GM10266 (cell line): Measurements from ENCODE around the gene TRUB1.

Experiments
- DNase-seq: peaks from one replicate; pipeline ENCODE4 v3.0.0; 2012; ENCODE audit errors: extremely low spot score
- TF ChIP-seq, protein P1 (sequence below): IDR thresholded peaks from 2 replicates; pipeline ENCODE4 v1.5.1; 2012; ENCODE audit warnings: mild to moderate bottlenecking, low read depth; ENCODE audit not compliant: control insufficient read depth, insufficient read depth; ENCODE audit errors: missing control alignments

TRUB1 gene

DNA sequence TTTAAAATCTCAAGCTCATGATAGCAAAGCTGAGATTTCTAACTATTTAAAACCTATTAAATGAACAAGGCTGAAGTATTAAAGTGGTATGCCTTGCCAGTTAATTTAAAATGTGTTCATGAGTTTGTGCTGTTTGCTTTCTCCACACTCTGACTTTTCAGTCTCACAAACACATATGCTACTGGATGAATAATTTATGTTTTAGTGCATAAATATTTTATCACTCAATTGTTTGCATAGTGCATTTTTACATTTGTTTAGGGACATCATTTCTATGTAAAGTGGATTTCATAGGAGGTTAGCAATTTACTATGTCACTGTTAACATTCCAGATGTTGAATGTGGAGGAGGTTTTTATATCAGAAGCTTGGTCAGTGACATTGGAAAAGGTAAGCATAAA is 36.0 kb downstream of the TRUB1 start:
- TF ChIP-seq, protein P1, sequence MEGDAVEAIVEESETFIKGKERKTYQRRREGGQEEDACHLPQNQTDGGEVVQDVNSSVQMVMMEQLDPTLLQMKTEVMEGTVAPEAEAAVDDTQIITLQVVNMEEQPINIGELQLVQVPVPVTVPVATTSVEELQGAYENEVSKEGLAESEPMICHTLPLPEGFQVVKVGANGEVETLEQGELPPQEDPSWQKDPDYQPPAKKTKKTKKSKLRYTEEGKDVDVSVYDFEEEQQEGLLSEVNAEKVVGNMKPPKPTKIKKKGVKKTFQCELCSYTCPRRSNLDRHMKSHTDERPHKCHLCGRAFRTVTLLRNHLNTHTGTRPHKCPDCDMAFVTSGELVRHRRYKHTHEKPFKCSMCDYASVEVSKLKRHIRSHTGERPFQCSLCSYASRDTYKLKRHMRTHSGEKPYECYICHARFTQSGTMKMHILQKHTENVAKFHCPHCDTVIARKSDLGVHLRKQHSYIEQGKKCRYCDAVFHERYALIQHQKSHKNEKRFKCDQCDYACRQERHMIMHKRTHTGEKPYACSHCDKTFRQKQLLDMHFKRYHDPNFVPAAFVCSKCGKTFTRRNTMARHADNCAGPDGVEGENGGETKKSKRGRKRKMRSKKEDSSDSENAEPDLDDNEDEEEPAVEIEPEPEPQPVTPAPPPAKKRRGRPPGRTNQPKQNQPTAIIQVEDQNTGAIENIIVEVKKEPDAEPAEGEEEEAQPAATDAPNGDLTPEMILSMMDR, result no peak
- DNase-seq, result no peak

DNA sequence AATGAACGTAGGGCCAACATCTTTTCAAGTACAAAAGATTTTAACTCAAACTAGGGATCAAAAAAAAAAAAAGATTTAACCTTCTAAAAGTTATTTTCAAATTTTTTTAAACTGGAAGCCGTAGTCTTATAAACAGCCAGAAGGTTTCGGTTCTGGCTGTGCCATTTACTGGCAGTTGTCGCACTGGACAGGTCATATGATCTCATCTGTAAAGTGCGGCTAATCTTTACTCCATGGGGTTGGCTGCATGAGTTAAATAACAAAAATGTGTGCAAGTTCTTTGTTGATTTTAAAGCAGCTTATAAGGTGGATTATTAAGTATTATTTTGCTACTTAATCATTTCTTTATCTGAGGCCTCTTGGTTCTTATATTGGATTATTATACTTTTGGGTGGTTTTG is 36.6 kb downstream of the TRUB1 start:
- TF ChIP-seq, protein P1, result no peak
- no peak for DNase-seq

DNA sequence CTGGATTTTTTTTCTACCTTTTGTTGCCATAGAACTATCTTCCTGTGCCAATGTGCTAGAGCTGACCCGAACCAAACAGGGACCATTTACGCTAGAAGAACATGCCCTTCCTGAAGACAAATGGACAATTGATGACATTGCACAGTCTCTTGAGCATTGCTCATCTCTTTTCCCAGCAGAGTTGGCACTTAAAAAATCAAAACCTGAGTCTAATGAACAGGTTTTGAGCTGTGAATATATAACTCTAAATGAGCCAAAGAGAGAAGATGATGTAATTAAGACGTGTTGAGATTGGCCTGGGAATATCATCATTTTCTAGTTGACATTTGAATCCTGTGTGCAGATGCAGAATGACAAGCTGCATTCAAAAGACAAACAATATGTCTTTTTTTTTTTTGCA is 37.1 kb downstream of the TRUB1 start:
- TF ChIP-seq, protein P1, result no peak

DNA sequence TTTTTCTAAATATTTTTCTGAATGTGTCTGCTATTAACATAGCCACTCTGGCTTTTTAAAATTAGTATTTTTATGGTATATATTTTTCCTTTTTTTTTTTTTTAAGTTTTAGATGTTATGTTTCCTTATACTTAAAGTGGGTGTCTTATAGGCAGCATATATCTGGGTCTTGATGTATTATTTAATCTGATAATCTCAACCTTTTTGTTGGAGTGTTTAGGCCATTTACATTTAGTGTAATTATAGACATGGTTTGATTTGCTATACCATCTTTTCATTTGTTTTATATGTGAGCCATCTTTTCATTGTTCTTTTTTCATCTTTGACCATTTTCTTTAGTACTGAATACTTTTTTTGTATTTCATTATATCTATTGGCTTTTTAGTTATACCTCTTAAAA is 45.0 kb downstream of the TRUB1 start:
- TF ChIP-seq, protein P1, result no peak
- no peak for DNase-seq

More for the DNA sequence above, 37.1 kb downstream of the TRUB1 start:
- DNase-seq, result no peak

DNA sequence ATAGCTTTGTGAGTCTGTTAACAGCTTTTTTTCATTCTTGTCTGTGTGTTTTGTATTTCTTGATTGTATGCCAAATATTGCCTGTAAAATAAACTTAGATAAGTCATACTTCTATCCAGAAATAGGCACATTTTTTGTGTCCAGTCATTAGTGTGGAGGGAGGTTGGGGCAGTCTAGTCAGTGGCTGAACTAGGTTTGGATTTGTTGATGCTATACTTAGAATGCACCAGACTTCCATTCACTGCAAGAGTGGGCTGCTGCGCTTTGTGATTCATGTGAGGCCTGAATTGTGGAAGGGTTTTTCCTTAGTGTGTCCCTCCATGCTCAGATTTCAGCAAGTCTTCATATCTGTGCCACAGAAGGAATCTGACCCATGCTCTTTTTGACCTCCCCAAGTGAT is 50.0 kb downstream of the TRUB1 start:
- TF ChIP-seq, protein P1, result no peak
- no peak for DNase-seq

DNA sequence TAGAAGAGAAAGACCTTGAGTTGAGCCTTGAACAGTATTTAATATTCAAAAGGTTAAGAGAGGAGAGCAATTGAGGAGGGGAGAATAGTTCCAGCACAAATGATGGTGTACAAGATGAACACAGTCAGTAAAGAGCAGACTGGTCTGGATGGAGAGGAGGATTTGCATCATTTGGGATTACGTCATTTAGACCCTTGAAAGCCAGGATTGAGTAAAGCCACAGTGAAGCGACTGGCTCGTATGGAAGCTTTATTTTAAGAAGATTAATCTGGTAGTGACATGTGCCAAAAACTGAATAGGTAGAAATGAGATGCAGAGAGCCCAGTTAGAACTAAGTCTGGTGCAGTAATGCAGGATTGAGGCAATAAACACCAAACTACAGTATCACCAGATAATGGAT is 52.6 kb downstream of the TRUB1 start:
- no peak for DNase-seq
- TF ChIP-seq, protein P1, result no peak

DNA sequence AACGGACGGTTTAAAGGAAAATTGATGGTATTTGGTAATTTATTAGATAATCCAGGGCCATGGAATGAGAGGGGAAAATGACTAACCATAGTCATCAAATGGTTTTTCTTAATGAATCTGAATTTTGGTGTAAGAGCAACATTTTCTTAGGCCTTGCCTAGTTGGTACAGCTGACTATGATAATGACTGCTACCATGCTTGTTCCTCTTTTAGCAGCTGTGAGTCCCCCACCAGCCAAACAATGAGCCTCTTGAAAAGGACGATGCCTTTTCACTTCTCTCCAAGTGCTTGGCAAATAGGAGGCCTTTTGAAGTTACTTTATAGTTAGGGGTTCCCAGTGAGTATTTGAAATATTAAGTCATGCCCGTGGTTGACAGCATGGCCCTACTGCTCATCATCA is 53.0 kb downstream of the TRUB1 start:
- DNase-seq, result no peak
- TF ChIP-seq, protein P1, result no peak
